K562 (cell line): ENCODE data around the gene ICAM1. TPM values are rescaled to one million over a fixed set of nuclear protein-coding genes. Genes with fewer than 3 reads are reported as not detected.

Experiments used
- CTCFL ChIP-seq: IDR thresholded peaks from 2 replicates; pipeline ENCODE4 v1.6.1; 2011; ENCODE audit warnings: borderline replicate concordance, low read depth, mild to moderate bottlenecking, moderate library complexity, low read length; ENCODE audit not compliant: insufficient read depth, poor library complexity, severe bottlenecking
- DEAF1 ChIP-seq: fragments of 450-650 bp; formaldehyde crosslinking; IDR thresholded peaks from 2 replicates; pipeline ENCODE4 v1.4.0; 2020; ENCODE audit warnings: mild to moderate bottlenecking, moderate library complexity
- DNMT1 ChIP-seq: fragments of 450-650 bp; IDR thresholded peaks from 2 replicates; pipeline ENCODE4 v1.6.1; 2016; ENCODE audit warnings: antibody characterized with exemption, mild to moderate bottlenecking
- GTF3C2 ChIP-seq: IDR thresholded peaks from 3 replicates; pipeline ENCODE4 v1.6.1; 2011; ENCODE audit warnings: borderline replicate concordance, mild to moderate bottlenecking, moderate library complexity; ENCODE audit not compliant: insufficient read length; ENCODE audit errors: extremely low read depth
- IRF9 ChIP-seq: fragments of 450-650 bp; IDR thresholded peaks from 2 replicates; pipeline ENCODE4 v1.6.1; 2016; ENCODE audit warnings: missing biosample characterization, missing genetic modification characterization
- KAT8 ChIP-seq: fragments of 450-650 bp; IDR thresholded peaks from 2 replicates; pipeline ENCODE4 v1.6.1; 2016; ENCODE audit warnings: low read depth, mild to moderate bottlenecking
- MTA2 ChIP-seq: fragments of 450-650 bp; IDR thresholded peaks from 2 replicates; pipeline ENCODE4 v1.6.1; 2016; ENCODE audit warnings: low read depth
- NELFE ChIP-seq: IDR thresholded peaks from 2 replicates; pipeline ENCODE4 v1.6.1; 2011; ENCODE audit warnings: mild to moderate bottlenecking; ENCODE audit not compliant: insufficient read depth, insufficient read length
- NFIC ChIP-seq: fragments of 450-650 bp; IDR thresholded peaks from 2 replicates; pipeline ENCODE4 v1.6.1; 2017; ENCODE audit warnings: mild to moderate bottlenecking, inconsistent platforms
- SIN3A ChIP-seq, 2 experiments: fragments of 150-350 bp in 1 of 2; IDR thresholded peaks; 2 replicates each; pipeline ENCODE4 v1.6.1; 2011 to 2016; ENCODE audit warnings: borderline replicate concordance in 2 of 2, low read depth in 2 of 2, low read length in 2 of 2, mild to moderate bottlenecking in 2 of 2, moderate library complexity in 2 of 2; ENCODE audit not compliant: control insufficient read depth in 1 of 2
- SLC30A9 ChIP-seq: fragments of 250-450 bp; sonication (Bioruptor Pico); IDR thresholded peaks from 2 replicates; pipeline ENCODE4 v1.8.0; 2022; ENCODE audit warnings: mild to moderate bottlenecking, moderate library complexity
- SRSF1 ChIP-seq: fragments of 200-400 bp; formaldehyde crosslinking; IDR thresholded peaks from 2 replicates; pipeline ENCODE4 v1.6.1; 2017; ENCODE audit warnings: mild to moderate bottlenecking, low read depth, low read length, moderate library complexity
- SRSF7 ChIP-seq: fragments of 200-400 bp; formaldehyde crosslinking; optimal IDR thresholded peaks from 2 replicates; pipeline ENCODE3; 2017; ENCODE audit warnings: mild to moderate bottlenecking, low read depth, low read length
- STAT5A ChIP-seq: IDR thresholded peaks from 2 replicates; pipeline ENCODE4 v1.6.1; 2012; ENCODE audit warnings: low read length, inconsistent platforms, borderline replicate concordance
- U2AF2 ChIP-seq: fragments of 200-400 bp; formaldehyde crosslinking; optimal IDR thresholded peaks from 2 replicates; pipeline ENCODE3; 2017; ENCODE audit warnings: low read depth, mild to moderate bottlenecking, low read length
- ZNF121 ChIP-seq: sonication (generic); formaldehyde crosslinking; conservative IDR thresholded peaks from 2 replicates; pipeline ENCODE4 v1.8.0; 2022; ENCODE audit warnings: missing genetic modification reagents
- ZNF431 ChIP-seq: sonication (generic); formaldehyde crosslinking; IDR thresholded peaks from 2 replicates; pipeline ENCODE4 v1.8.0; 2022; ENCODE audit warnings: mild to moderate bottlenecking, missing genetic modification reagents
- ZNF639 ChIP-seq, 2 experiments: fragments of 200-800 bp in 1 of 2; sonication (Bioruptor generic) in 1 of 2; sonication (generic) in 1 of 2; formaldehyde crosslinking in 1 of 2; IDR thresholded peaks in 1 of 2; conservative IDR thresholded peaks in 1 of 2; 2 replicates each; pipeline versions ENCODE4 v1.5.0 to v1.6.1; 2016 to 2020; ENCODE audit warnings: missing compliant biosample characterization in 1 of 2, missing genetic modification characterization in 1 of 2, missing genetic modification reagents in 1 of 2
- ZSCAN29 ChIP-seq: fragments of 450-650 bp; IDR thresholded peaks from 2 replicates; pipeline ENCODE4 v1.6.1; 2017
- polyA plus RNA-seq, 8 experiments: library from polyadenylated mRNA; depleted of rRNA in 4 of 8; stranded (reverse) in 5 of 8; unstranded in 3 of 8; fragments of >200 nt; fragmentation: Nextera tagmentation in 2 of 8; fragmentation: Illumina TruSeq in 1 of 8; extraction: Ambion mirVana in 2 of 8; extraction: Trizol in 1 of 8; gene quantifications; 2 replicates each; pipeline versions ENCODE4 v1.2.1 to v1.2.3, GENCODE V29; 2011 to 2014; ENCODE audit warnings: inconsistent platforms in 1 of 8, missing spikeins in 1 of 8
- total RNA-seq, 7 experiments: library from RNA; depleted of rRNA in 6 of 7; stranded (reverse); fragments of >200 nt in 6 of 7; fragmentation: Illumina TruSeq in 2 of 7; extraction: Trizol in 2 of 7; gene quantifications; 2 replicates each; pipeline versions ENCODE4 v1.2.1 to v1.2.3, GENCODE V29; 2011 to 2021; ENCODE audit warnings: low replicate concordance in 1 of 7

The ICAM1 gene
- total and polyA plus RNA-seq, 9 of the 15 experiments (the other 6 are each of a cell fraction or from before 2014, with no cell fraction given): 2.3 to 24.4 (median 13.4) TPM

GRCh38 chr19:10289836-10290356 is 19.0 kb downstream of the ICAM1 start, which contains the start of gene ICAM5 (continued):
- TF ChIP-seq ZNF639 (CRISPR knock-in tag; conservative IDR thresholded peaks at IDR 0.05 in 1 of 2, IDR thresholded peaks at IDR 0.05 in 1 of 2) (no peak), NELFE (no peak), KAT8 (no peak), U2AF2 (no peak), SIN3A (IDR thresholded peaks at IDR 0.05; ENCODE audit: borderline replicate concordance in 2 of 2, control insufficient read depth in 1 of 2, low read depth in 2 of 2, low read length in 2 of 2) (peak in 1 of 2 experiments; percentile 43; a peak in 2 of 4 replicates), ZSCAN29 (no peak), IRF9 (tag) (no peak), DNMT1 (no peak), ZNF121 (CRISPR knock-in tag) (no peak), SRSF7 (no peak), GTF3C2 (no peak), CTCFL (no peak), STAT5A (no peak), SRSF1 (no peak), DEAF1 (no peak), MTA2 (no peak), ZNF431 (CRISPR knock-in tag) (no peak), NFIC (no peak), SLC30A9 (CRISPR knock-in tag) (no peak)
